Panc1 (cell line): ENCODE results near the gene PLXNA2.

Experiments used
- POLR2AphosphoS5 ChIP-seq: IDR thresholded peaks from 2 replicates; pipeline ENCODE4 v1.6.1; 2012; ENCODE audit warnings: mild to moderate bottlenecking, low read depth, low read length, moderate library complexity
- SIN3A ChIP-seq: IDR thresholded peaks from 2 replicates; pipeline ENCODE4 v1.6.1; 2012; ENCODE audit warnings: low read depth, mild to moderate bottlenecking, low read length, moderate library complexity, borderline replicate concordance; ENCODE audit not compliant: insufficient read depth
- TF ChIP-seq, protein P1 (sequence below), 2 experiments: IDR thresholded peaks; 2 replicates each; pipeline ENCODE4 v1.6.1; 2011 to 2012; ENCODE audit warnings: low read depth in 2 of 2, control low read depth in 1 of 2, low read length in 1 of 2, mild to moderate bottlenecking in 1 of 2, moderate library complexity in 1 of 2; ENCODE audit not compliant: insufficient read depth in 1 of 2
- TF ChIP-seq, protein P2 (sequence below): fragments of 450-650 bp; IDR thresholded peaks from 2 replicates; pipeline ENCODE4 v1.5.1; 2017; ENCODE audit warnings: mild to moderate bottlenecking

DNA sequence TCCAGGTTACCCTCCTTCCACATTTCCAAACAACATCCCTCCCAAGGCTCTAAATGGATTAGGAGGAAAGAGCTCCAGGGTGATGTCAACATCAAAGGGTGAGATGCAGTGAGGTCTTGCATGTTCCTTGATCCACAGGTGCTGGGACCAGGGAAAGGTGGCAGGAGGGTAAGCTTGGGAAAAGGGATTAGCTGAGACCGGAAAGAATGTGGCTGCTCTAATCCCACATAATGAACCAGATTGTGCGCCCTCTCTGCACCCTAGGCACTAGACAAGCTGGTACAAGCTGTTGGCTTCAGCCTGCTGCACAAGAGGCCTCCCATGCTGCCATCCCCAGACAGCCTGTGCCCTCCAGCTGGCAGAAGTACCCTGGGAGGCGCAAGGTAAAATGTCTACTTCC is 34.9 kb downstream of the PLXNA2 start:
- TF ChIP-seq, protein P1, sequence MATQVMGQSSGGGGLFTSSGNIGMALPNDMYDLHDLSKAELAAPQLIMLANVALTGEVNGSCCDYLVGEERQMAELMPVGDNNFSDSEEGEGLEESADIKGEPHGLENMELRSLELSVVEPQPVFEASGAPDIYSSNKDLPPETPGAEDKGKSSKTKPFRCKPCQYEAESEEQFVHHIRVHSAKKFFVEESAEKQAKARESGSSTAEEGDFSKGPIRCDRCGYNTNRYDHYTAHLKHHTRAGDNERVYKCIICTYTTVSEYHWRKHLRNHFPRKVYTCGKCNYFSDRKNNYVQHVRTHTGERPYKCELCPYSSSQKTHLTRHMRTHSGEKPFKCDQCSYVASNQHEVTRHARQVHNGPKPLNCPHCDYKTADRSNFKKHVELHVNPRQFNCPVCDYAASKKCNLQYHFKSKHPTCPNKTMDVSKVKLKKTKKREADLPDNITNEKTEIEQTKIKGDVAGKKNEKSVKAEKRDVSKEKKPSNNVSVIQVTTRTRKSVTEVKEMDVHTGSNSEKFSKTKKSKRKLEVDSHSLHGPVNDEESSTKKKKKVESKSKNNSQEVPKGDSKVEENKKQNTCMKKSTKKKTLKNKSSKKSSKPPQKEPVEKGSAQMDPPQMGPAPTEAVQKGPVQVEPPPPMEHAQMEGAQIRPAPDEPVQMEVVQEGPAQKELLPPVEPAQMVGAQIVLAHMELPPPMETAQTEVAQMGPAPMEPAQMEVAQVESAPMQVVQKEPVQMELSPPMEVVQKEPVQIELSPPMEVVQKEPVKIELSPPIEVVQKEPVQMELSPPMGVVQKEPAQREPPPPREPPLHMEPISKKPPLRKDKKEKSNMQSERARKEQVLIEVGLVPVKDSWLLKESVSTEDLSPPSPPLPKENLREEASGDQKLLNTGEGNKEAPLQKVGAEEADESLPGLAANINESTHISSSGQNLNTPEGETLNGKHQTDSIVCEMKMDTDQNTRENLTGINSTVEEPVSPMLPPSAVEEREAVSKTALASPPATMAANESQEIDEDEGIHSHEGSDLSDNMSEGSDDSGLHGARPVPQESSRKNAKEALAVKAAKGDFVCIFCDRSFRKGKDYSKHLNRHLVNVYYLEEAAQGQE (IDR thresholded peaks at IDR 0.05; ENCODE audit: insufficient read depth in 1 of 2, low read depth in 2 of 2, low read length in 1 of 2), result no peak
- TF ChIP-seq, protein P2, sequence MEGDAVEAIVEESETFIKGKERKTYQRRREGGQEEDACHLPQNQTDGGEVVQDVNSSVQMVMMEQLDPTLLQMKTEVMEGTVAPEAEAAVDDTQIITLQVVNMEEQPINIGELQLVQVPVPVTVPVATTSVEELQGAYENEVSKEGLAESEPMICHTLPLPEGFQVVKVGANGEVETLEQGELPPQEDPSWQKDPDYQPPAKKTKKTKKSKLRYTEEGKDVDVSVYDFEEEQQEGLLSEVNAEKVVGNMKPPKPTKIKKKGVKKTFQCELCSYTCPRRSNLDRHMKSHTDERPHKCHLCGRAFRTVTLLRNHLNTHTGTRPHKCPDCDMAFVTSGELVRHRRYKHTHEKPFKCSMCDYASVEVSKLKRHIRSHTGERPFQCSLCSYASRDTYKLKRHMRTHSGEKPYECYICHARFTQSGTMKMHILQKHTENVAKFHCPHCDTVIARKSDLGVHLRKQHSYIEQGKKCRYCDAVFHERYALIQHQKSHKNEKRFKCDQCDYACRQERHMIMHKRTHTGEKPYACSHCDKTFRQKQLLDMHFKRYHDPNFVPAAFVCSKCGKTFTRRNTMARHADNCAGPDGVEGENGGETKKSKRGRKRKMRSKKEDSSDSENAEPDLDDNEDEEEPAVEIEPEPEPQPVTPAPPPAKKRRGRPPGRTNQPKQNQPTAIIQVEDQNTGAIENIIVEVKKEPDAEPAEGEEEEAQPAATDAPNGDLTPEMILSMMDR, result no peak
- no peak for TF ChIP-seq POLR2AphosphoS5
- no peak for TF ChIP-seq SIN3A
